ENCODE results near the gene GPR84. TPM values are rescaled to one million over a fixed set of nuclear protein-coding genes. Genes with fewer than 3 reads are reported as not detected.

The GPR84 gene
- total and polyA plus RNA-seq, 5 donors from 2014 or later: not detected

GRCh38 chr12:54340846-54341245 lies 23.4 kb downstream of the GPR84 start:
- H3K4me3 ChIP-seq (ENCODE audit: low read depth, low read length): no peak overlapping the region
- peaks cover 37% of the 10 kb centered on the region for H3K36me3 Mint-ChIP-seq
- DNase-seq (no peak), ATAC-seq (ENCODE audit: low read depth in 2 of 2) (no peak)
- H3K9me3 ChIP-seq (ENCODE audit: control insufficient read depth in 2 of 2, low read length in 2 of 2): no peaks in the 10 kb centered on the region
- H3K9me3 Mint-ChIP-seq: no peaks in the 10 kb centered on the region
- H3K4me1 ChIP-seq (ENCODE audit: control insufficient read depth, insufficient read depth, low read length, poor library complexity, severe bottlenecking): no peaks in the 10 kb centered on the region
- no peak overlapping the region for H3K4me3 Mint-ChIP-seq
- peaks cover 55% of the 10 kb centered on the region for H3K36me3 ChIP-seq (ENCODE audit: control insufficient read depth, insufficient read depth, low read length)
- peak overlapping the region in 1 of 3 donors; percentile 35 for H3K27ac Mint-ChIP-seq
- H3K27me3 Mint-ChIP-seq: no peaks in the 10 kb centered on the region
- H3K4me1 Mint-ChIP-seq: peaks cover 15 to 28% (median 23%) of the 10 kb centered on the region in 4 donors
- no peak overlapping the region for H3K27ac ChIP-seq (ENCODE audit: insufficient read depth, low read length, poor library complexity, severe bottlenecking)
- no peaks in the 10 kb centered on the region for H3K27me3 ChIP-seq (ENCODE audit: control insufficient read depth, insufficient read depth, low read length)

DNA sequence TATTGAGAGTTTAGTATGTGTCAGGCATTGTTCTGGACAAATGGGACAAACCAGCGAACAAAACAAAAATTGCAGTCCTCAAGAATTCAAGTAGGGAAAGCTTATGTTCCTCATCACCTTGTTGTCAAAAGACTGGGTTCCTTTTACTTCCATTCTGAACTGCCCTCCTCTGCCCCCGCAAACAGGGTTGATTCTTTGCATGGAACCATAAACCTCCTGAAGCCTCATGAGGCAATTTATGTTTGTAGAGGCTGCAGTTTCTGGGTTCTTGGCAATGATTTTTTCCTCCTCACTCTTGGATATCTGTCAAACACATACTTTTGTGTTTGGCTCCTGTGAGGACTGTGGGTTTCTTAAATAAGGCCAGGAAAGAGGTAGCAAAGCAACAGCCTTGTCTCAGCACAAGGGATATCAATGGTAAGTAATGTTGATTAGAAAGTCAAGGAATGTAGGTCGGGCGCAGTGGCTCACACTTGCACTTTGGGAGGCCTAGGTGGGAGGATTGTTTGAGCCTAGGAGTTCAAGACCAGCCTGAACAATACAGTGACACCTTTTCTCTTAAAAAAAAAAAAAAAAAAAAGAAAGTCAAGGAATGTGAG lies 25.5 kb downstream of the GPR84 start:
- Histone ChIP-seq H3K36me3 (ENCODE audit: control insufficient read depth, insufficient read depth, low read length) (peaks cover 43% of the 10 kb centered on the region), H3K9me3 (ENCODE audit: control insufficient read depth in 2 of 2, low read length in 2 of 2) (no peaks in the 10 kb centered on the region), H3K4me1 (ENCODE audit: control insufficient read depth, insufficient read depth, low read length, poor library complexity, severe bottlenecking) (peaks cover 2% of the 10 kb centered on the region), H3K27ac (ENCODE audit: insufficient read depth, low read length, poor library complexity, severe bottlenecking) (no peak overlapping the region), H3K27me3 (ENCODE audit: control insufficient read depth, insufficient read depth, low read length) (no peaks in the 10 kb centered on the region), H3K4me3 (ENCODE audit: low read depth, low read length) (no peak overlapping the region)
- no peak overlapping the region for H3K4me3 Mint-ChIP-seq
- no peaks in the 10 kb centered on the region for H3K9me3 Mint-ChIP-seq
- ATAC-seq (ENCODE audit: low read depth in 2 of 2): no peak
- H3K36me3 Mint-ChIP-seq: peaks cover 33% of the 10 kb centered on the region
- H3K27ac Mint-ChIP-seq: peak overlapping the region in 2 of 3 donors; percentile 3 to 28
- H3K4me1 Mint-ChIP-seq: peaks cover 15 to 38% (median 25%) of the 10 kb centered on the region in 4 donors
- DNase-seq: no peak
- H3K27me3 Mint-ChIP-seq: no peaks in the 10 kb centered on the region

DNA sequence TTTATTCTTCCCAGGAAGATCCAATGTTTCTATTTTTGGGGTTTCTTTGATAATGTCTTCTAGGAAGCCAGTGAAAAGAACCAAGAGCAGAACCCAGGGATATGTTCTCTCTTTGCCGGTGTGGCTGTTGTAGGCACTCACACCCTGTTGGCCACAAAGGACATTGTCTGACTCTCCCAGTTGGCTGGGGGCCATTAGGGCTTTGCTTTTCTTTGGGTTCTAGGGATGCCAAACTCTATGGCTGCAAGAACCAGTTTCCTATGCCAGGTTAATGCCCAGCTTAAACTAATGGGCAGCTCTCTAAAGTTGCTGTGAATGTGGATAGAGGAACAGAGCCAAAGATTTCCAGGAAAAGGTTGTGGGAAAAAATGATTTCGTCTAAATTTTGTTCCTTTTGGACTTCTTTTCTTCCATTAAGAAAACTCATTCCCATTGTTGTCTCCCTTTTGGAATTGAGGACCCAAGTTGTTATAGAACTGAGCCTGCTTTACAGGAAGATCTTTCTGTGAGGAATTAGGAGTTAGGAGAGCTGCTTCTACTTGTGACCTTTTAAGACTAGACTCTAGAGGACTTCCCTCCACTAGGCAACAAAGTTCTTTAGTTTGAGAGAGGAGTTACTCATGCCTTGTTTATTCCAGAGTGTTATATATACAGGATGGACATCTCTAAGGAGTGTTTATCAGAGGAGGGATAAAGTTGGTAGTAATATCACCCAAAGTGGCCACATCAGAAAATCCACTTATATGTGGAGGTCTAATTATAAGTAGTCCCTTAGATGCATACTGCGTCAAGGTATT lies 26.2 kb downstream of the GPR84 start:
- Histone ChIP-seq H3K27me3 (ENCODE audit: control insufficient read depth, insufficient read depth, low read length) (no peaks in the 10 kb centered on the region), H3K4me3 (ENCODE audit: low read depth, low read length) (no peak overlapping the region), H3K9me3 (ENCODE audit: control insufficient read depth in 2 of 2, low read length in 2 of 2) (no peaks in the 10 kb centered on the region), H3K4me1 (ENCODE audit: control insufficient read depth, insufficient read depth, low read length, poor library complexity, severe bottlenecking) (peaks cover 4% of the 10 kb centered on the region), H3K36me3 (ENCODE audit: control insufficient read depth, insufficient read depth, low read length) (peaks cover 35% of the 10 kb centered on the region), H3K27ac (ENCODE audit: insufficient read depth, low read length, poor library complexity, severe bottlenecking) (no peak overlapping the region)
- no peak overlapping the region for H3K4me3 Mint-ChIP-seq
- H3K9me3 Mint-ChIP-seq: no peaks in the 10 kb centered on the region
- H3K36me3 Mint-ChIP-seq: peaks cover 31% of the 10 kb centered on the region
- peak overlapping the region; percentile 21 to 66 (median 56) for H3K27ac Mint-ChIP-seq
- no peaks in the 10 kb centered on the region for H3K27me3 Mint-ChIP-seq
- ATAC-seq (ENCODE audit: low read depth in 2 of 2): no peak
- no peak for DNase-seq
- peaks cover 16 to 46% (median 29%) of the 10 kb centered on the region in 4 donors for H3K4me1 Mint-ChIP-seq

DNA sequence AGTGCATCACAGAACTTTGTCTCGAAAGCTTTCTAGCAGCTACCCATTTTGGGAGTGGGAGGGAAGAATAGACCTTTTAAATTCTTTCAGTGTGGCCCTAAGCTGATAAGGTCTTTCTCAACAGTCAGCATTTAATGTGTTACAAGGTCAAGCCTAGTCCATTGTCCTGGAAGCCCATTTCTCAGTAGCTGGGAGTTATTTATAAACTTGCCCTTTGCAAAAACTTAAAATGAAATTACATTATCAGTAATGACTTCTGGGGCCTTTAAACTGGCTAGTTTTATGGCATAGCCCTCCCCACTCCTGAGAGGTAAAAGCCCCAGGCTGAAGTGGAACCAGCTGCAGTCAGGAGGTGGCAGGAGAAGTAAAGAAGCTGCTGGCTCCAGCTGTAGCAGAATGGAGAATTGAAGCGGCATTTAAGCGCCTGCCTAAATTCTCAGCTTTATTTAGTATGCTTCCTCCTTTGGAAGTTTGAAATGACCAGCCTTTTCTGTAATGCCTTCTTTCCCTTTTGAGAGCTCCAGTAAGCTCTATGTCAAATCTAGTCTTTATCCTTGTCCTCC lies 26.9 kb downstream of the GPR84 start:
- Histone ChIP-seq H3K27ac (ENCODE audit: insufficient read depth, low read length, poor library complexity, severe bottlenecking) (no peak overlapping the region), H3K9me3 (ENCODE audit: control insufficient read depth in 2 of 2, low read length in 2 of 2) (no peaks in the 10 kb centered on the region), H3K36me3 (ENCODE audit: control insufficient read depth, insufficient read depth, low read length) (peaks cover 29% of the 10 kb centered on the region), H3K4me3 (ENCODE audit: low read depth, low read length) (no peak overlapping the region), H3K27me3 (ENCODE audit: control insufficient read depth, insufficient read depth, low read length) (no peaks in the 10 kb centered on the region), H3K4me1 (ENCODE audit: control insufficient read depth, insufficient read depth, low read length, poor library complexity, severe bottlenecking) (peaks cover 7% of the 10 kb centered on the region)
- Mint-ChIP-seq H3K4me3 (no peak overlapping the region), H3K27ac (peak overlapping the region in 2 of 3 donors; percentile 21 to 66), H3K9me3 (no peaks in the 10 kb centered on the region), H3K36me3 (peaks cover 27% of the 10 kb centered on the region), H3K4me1 (peaks cover 16 to 49% (median 29%) of the 10 kb centered on the region in 4 donors), H3K27me3 (no peaks in the 10 kb centered on the region)
- ATAC-seq (ENCODE audit: low read depth in 2 of 2) (no peak), DNase-seq (no peak)

DNA sequence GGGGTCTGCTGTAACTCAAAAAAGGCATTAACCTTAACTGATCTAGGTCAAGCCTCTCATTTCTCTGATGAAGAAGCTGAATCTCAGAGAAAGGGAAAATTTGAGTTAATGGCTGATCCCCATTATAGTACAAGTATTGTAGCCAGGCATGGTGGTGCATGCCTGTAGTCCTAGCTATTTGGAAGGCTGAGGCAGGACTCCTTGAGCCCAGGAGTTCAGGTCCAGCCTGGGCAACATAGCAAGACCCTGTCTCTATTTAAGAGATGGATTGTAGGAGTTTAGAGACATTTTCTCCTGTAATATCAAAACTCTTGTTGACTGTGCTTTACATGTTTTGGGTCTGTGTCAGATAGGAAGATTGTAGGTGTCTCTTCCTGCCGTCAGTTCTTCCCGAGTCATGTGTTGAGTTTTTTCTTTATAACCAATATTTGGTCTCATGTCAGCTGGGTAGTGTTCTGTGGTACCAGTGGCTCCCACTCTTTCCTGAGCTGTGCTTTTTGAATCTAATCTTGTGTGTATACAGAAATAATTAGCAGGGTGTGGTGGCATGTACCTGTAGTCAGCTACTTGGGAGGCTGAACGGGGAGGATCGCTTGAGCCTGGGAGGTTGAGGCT lies 30.8 kb downstream of the GPR84 start:
- Histone ChIP-seq H3K27ac (ENCODE audit: insufficient read depth, low read length, poor library complexity, severe bottlenecking) (no peak overlapping the region), H3K27me3 (ENCODE audit: control insufficient read depth, insufficient read depth, low read length) (no peaks in the 10 kb centered on the region), H3K4me3 (ENCODE audit: low read depth, low read length) (no peak overlapping the region), H3K4me1 (ENCODE audit: control insufficient read depth, insufficient read depth, low read length, poor library complexity, severe bottlenecking) (peaks cover 43% of the 10 kb centered on the region), H3K9me3 (ENCODE audit: control insufficient read depth in 2 of 2, low read length in 2 of 2) (no peaks in the 10 kb centered on the region), H3K36me3 (ENCODE audit: control insufficient read depth, insufficient read depth, low read length) (peaks cover 6% of the 10 kb centered on the region)
- H3K4me3 Mint-ChIP-seq: no peak overlapping the region
- H3K4me1 Mint-ChIP-seq: peaks cover 21 to 72% (median 49%) of the 10 kb centered on the region in 4 donors
- no peaks in the 10 kb centered on the region for H3K27me3 Mint-ChIP-seq
- DNase-seq (no peak), ATAC-seq (ENCODE audit: low read depth in 2 of 2) (no peak)
- H3K27ac Mint-ChIP-seq: peak overlapping the region in 1 of 3 donors; percentile 60
- H3K9me3 Mint-ChIP-seq: no peaks in the 10 kb centered on the region
- H3K36me3 Mint-ChIP-seq: peaks cover 9% of the 10 kb centered on the region

DNA sequence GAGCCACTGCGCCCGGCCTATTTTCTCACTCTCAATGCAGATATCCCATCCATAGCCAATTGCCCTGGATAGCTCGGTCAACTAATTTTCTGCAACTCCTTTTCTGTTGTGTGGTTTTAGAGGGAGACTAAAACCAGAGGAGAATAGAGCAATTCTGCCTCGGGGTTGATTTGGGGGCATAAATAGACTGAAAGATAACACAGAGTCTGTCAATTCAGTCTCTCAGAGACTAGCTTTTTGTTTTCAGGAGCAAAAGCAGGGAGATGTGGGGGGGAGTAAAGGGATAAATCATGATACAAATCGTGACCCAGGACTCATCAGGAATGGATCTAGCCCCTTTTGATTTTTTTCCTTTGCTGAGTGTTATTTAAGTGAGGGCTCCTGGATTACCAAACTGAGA lies 32.8 kb downstream of the GPR84 start:
- H3K9me3 Mint-ChIP-seq: no peaks in the 10 kb centered on the region
- peaks cover 6% of the 10 kb centered on the region for H3K36me3 Mint-ChIP-seq
- peak overlapping the region; percentile 66 to 92 (median 92) for H3K27ac Mint-ChIP-seq
- no peaks in the 10 kb centered on the region for H3K9me3 ChIP-seq (ENCODE audit: control insufficient read depth in 2 of 2, low read length in 2 of 2)
- peaks cover 10 to 70% (median 49%) of the 10 kb centered on the region in 4 donors for H3K4me1 Mint-ChIP-seq
- peak overlapping the region in 3 of 4 donors; percentile 27 to 56 (median 36) for H3K4me3 Mint-ChIP-seq
- no peaks in the 10 kb centered on the region for H3K27me3 Mint-ChIP-seq
- peak overlapping the region; percentile 40 for H3K4me3 ChIP-seq (ENCODE audit: low read depth, low read length)
- no peaks in the 10 kb centered on the region for H3K27me3 ChIP-seq (ENCODE audit: control insufficient read depth, insufficient read depth, low read length)
- DNase-seq (no peak), ATAC-seq (ENCODE audit: low read depth in 2 of 2) (no peak)
- H3K27ac ChIP-seq (ENCODE audit: insufficient read depth, low read length, poor library complexity, severe bottlenecking): peak overlapping the region; percentile 60
- H3K4me1 ChIP-seq (ENCODE audit: control insufficient read depth, insufficient read depth, low read length, poor library complexity, severe bottlenecking): peaks cover 46% of the 10 kb centered on the region
- H3K36me3 ChIP-seq (ENCODE audit: control insufficient read depth, insufficient read depth, low read length): peaks cover 4% of the 10 kb centered on the region

GRCh38 chr12:54330442-54330841 lies 33.8 kb downstream of the GPR84 start:
- Histone ChIP-seq H3K4me1 (ENCODE audit: control insufficient read depth, insufficient read depth, low read length, poor library complexity, severe bottlenecking) (peaks cover 54% of the 10 kb centered on the region), H3K27me3 (ENCODE audit: control insufficient read depth, insufficient read depth, low read length) (no peaks in the 10 kb centered on the region), H3K4me3 (ENCODE audit: low read depth, low read length) (peak overlapping the region; percentile 46), H3K27ac (ENCODE audit: insufficient read depth, low read length, poor library complexity, severe bottlenecking) (peak overlapping the region; percentile 59), H3K36me3 (ENCODE audit: control insufficient read depth, insufficient read depth, low read length) (peaks cover 3% of the 10 kb centered on the region), H3K9me3 (ENCODE audit: control insufficient read depth in 2 of 2, low read length in 2 of 2) (no peaks in the 10 kb centered on the region)
- peaks cover 6% of the 10 kb centered on the region for H3K36me3 Mint-ChIP-seq
- no peak for ATAC-seq (ENCODE audit: low read depth in 2 of 2)
- peak overlapping the region; percentile 82 to 92 (median 87) for H3K27ac Mint-ChIP-seq
- peak overlapping the region; percentile 5 to 84 (median 12) for H3K4me3 Mint-ChIP-seq
- H3K4me1 Mint-ChIP-seq: peaks cover 10 to 70% (median 46%) of the 10 kb centered on the region in 4 donors
- no peaks in the 10 kb centered on the region for H3K27me3 Mint-ChIP-seq
- no peaks in the 10 kb centered on the region for H3K9me3 Mint-ChIP-seq
- DNase-seq: no peak
